Liver (tissue), 3 donors: ENCODE data around the gene PYGL.

Experiments used
- CTCF ChIP-seq: fragments of 150-350 bp; IDR thresholded peaks from 2 replicates; pipeline ENCODE4 v1.5.1; 2017; ENCODE audit warnings: improper control_type of control experiment, low read depth, low read length; ENCODE audit not compliant: missing input control
- RXRA ChIP-seq, 2 donors: IDR thresholded peaks; 2 replicates each; pipeline ENCODE4 v1.6.1; 2017 to 2018; ENCODE audit warnings: antibody characterized with exemption in 2 of 2, mild to moderate bottlenecking in 1 of 2
- YY1 ChIP-seq: IDR thresholded peaks from 2 replicates; pipeline ENCODE4 v1.6.1; 2016; ENCODE audit warnings: antibody characterized with exemption, mild to moderate bottlenecking
- donor health status: healthy.
- donor health status: healthy.

GRCh38 chr14:50954811-50955372 is 10.6 kb upstream of the PYGL start:
- TF ChIP-seq CTCF (peak; percentile 61), YY1 (no peak), RXRA (IDR thresholded peaks at IDR 0.05) (no peak)
